GM20431 (cell line): ENCODE data around the gene BRD1.

Source experiments
- in situ Hi-C: fragments of 300-500 bp; cut with MseI, MboI; formaldehyde crosslinking; loops from one replicate; pipeline ENCODE4 v1.15.0; 2020; ENCODE audit warnings: low sequenced_read_pairs; ENCODE audit not compliant: unreplicated experiment

Gene BRD1

GRCh38 chr22:49827853-49828598 lies at the start of gene BRD1:
Gene BRD1 (minus strand): TSS chr22:49827873. CDS start chr22:49824317, 3,556 bp downstream.
- in situ Hi-C loops, result no loop called here

GRCh38 chr22:49873228-49873940 lies 45.7 kb upstream of the BRD1 start:
- in situ Hi-C loops, result no loop called here

GRCh38 chr22:49872347-49872746 lies 44.7 kb upstream of the BRD1 start:
- in situ Hi-C loops, result no loop called here

GRCh38 chr22:49871482-49871881 lies 43.8 kb upstream of the BRD1 start:
- in situ Hi-C loops, result no loop called here

GRCh38 chr22:49869845-49870712 lies 42.4 kb upstream of the BRD1 start:
- in situ Hi-C loops, result no loop called here

- in situ Hi-C loops, result no loop called here
Observed at GRCh38 chr22:49869086-49869830, 41.6 kb upstream of the BRD1 start.

- in situ Hi-C loops, result no loop called here
Observed at GRCh38 chr22:49867303-49868265, 39.9 kb upstream of the BRD1 start.

GRCh38 chr22:49866646-49867045 lies 39.0 kb upstream of the BRD1 start:
- in situ Hi-C loops, result no loop called here

GRCh38 chr22:49866134-49866533 lies 38.5 kb upstream of the BRD1 start:
- in situ Hi-C loops, result no loop called here

GRCh38 chr22:49865156-49865555 lies 37.5 kb upstream of the BRD1 start:
- in situ Hi-C loops, result no loop called here

GRCh38 chr22:49863931-49864330 lies 36.3 kb upstream of the BRD1 start:
- in situ Hi-C loops, result no loop called here

- in situ Hi-C loops, result no loop called here
Observed at GRCh38 chr22:49862496-49862776, 34.8 kb upstream of the BRD1 start.

- in situ Hi-C loops, result no loop called here
Observed at GRCh38 chr22:49861642-49862495, 34.2 kb upstream of the BRD1 start.

- in situ Hi-C loops, result no loop called here
Observed at GRCh38 chr22:49858827-49859226, 31.2 kb upstream of the BRD1 start.

- in situ Hi-C loops, result no loop called here
Observed at GRCh38 chr22:49856766-49857618, 29.3 kb upstream of the BRD1 start.

- in situ Hi-C loops, result no loop called here
Observed at GRCh38 chr22:49856343-49856742, 28.7 kb upstream of the BRD1 start.

- in situ Hi-C loops, result no loop called here
Observed at GRCh38 chr22:49855251-49855911, 27.7 kb upstream of the BRD1 start.
